NCI-H345 treated with DMSO at 0.1 percent for 48 hours (cell line): ENCODE results near the gene ADAMTS2.

Experiments
- DNase-seq: peaks from one replicate; lab custom pipeline; 2025; ENCODE audit not compliant: unreplicated experiment; lab: John Stamatoyannopoulos, UW

The ADAMTS2 gene

DNA sequence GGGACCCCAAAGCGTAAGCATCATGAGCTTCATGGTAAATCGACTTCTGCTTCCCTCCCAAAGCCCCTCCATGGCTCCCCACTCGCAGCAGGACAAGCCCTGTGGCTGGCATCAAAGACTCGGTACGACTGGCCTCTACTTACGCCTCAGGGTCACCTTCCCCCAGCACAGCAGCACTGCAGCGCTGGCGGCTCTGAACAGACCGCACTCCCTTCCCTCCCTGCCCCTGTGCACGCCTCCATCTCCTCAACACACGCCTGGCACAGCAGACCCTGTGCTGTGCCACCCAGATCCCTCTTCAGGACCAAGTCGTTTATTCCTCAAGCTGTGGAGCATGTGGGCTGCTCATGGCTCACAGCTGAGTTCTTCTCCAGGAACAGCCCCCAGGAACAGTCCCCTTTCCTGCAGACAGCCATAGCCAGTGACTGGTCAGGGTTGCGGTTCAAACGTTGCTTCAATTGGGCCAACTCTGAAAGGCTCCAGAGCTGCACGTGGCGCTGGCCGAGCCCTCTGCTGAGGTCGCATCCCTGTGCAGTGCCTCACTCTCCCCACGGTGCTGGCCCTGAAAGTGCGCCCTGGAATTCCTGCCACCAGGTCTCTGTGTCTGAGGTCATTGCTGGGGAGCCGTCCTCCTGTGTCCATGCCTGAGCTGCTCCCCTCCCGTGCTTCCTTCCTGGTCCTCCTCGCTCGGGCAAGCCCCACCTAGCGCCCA is 197.1 kb downstream of the ADAMTS2 start:
- DNase-seq = no peak

DNA sequence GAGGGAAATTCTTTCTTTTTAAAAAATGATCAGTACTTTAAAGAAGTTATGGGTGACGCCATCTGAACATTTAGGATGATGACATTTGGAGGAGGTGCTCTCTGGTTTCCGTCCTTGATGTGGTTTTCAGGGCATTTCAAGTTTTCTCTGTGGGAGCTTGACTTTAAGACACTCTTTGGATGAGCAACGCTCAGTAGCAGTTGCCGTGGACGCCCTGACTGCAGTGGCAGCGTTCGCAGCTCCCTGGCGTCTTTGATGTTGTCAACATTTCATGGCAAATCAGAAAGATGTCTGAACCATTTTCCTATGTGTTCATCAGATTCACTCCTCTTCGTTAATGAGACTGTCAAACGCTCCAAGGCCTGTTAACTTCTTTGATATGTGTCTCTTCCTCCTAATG is 199.0 kb downstream of the ADAMTS2 start:
- DNase-seq = no peak

DNA sequence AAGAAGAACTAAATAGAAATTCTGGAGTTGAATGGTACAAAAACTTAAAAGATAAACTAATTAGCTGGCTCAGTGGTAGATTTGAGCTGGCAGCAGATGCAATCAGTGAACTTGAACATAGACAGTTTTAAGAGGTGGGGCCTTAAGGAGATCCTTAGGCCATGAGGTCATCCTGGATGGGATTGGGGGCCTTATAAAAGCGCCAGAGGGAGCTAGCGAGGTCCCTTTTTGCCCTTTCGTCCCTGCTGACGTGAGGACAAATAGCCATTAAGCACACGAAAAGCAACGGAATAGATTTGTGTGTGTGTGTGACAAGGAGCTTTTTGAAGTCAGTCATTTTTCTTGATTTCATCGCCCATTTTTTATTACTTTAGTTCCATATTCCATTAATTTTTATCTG is 201.8 kb downstream of the ADAMTS2 start:
- DNase-seq = no peak

DNA sequence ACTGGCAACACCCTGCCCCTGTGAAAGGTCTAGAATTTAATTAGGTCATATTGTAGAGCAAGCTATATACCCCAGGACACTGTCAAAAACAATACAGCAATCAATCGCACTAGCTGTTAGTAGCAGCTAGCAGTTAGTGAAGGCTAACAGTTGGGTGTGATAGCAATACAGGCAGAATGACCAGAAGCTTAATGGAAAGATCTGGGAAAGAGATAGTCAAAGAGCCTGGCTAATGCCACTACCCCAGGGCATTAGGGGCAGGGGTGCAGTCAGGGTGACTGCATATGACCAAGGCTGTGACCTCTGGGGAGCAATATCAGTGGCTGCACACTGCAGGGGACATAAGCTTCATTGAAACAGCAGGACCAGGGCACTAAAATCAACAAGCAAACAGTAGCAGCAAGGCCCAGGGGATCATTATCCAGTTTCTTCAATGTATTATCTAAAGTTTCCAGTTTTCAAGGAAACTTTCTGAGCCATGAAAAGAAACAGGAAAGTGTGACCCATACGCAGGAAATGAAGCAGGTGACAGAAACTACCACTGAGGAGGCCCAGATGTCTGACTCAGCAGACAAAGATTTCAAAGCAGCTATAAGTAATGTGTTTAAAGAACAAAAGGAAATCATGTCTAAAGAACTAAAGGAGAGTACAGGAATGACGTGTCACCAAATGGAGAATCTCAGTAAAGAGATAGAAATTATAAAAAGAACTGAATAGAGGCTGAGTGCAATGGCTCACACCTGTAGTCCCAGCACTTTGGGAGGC is 202.6 kb downstream of the ADAMTS2 start:
- no peak for DNase-seq

DNA sequence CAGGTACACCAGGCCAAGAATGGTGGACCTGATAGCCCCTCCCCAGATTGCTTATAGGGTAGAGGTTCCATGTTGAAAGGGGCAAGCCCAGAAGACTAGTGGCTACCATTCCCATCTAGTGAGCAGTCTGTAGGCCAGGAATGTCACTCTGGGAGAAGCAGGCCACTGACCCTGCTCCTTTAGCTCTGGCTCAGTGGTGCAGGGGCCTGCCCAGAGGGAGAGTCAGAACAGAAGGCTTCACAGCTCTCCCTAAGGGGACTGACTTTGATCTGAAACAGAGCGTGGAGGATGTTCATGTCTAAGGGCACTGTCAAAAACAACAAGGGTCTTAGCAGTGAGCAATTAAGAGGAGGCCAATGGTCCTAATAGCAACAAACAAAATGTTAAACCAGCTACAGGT is 203.4 kb downstream of the ADAMTS2 start:
- DNase-seq = no peak

DNA sequence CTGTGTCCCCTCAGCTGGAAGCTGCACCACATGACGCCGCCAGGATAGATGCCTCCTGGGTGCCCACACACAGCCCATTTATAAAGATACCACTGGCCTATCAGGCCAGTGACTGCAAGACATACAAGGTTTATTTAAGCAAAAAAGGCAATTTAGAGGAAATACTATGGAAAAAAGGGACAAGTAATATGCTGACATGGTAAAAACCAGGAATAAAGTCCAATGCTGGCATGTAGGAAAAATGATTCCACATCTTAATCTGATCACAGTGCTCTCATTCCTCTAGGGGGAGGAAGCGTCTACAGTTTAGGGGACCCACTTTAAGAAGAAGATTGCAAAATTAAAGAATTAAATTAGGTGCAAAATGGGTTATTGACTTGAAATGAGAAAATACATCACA is 205.0 kb downstream of the ADAMTS2 start:
- no peak for DNase-seq

DNA sequence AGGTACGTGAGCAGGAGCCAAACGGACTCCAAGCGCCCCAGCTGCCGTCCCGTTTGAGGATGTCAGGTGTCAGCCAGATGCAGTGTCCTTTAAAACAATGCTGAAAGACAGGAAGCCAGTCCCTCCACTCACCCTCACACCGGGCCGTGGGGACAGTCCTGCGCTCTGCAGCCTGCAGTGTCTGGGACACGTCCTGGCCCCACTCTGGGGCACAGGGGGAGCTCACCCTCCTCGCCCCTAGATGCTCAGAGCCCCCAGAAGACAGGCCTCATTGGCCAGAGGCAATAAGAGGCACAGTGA is 205.4 kb downstream of the ADAMTS2 start:
- DNase-seq = no peak

DNA sequence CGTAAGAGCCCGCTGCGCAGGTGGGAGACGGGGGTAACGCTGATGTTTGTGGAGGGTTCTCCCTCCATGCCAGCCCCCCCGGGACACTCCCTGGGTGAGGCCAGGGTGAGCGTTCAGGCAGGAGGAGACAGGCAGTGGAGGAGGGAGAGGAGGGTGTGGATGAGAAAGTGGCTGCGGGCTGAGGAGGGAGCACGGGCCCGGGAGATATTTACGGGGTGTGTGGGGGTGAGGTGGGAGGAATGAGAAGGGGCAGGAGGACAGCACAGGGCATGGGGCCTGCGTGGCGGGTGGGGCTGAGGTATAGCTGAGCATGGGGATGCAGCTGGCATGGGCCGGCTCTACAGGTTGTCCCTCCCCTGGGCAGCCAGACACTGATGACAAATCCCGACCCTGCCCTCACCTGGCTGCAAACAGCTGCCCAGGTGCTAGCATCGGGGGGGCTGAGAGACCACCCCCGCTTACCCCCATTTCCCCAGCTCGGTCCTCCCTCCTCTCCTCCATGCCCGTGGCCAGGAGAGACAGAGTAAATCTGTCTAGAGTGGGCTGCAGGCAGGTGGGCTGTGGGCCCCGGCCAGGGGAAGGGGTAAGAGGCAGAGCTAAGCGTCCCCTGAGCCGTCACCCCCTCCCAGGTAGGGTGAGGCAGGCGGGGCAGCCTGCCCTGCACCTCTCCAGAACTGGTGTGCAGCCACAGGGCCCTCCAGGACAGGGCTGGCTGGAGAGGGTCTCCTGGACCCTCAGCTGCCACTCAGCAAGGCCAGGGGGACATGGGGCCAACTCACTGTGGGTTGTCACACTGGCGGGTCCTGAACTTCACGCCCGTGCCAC is 205.9 kb downstream of the ADAMTS2 start:
- no peak for DNase-seq

DNA sequence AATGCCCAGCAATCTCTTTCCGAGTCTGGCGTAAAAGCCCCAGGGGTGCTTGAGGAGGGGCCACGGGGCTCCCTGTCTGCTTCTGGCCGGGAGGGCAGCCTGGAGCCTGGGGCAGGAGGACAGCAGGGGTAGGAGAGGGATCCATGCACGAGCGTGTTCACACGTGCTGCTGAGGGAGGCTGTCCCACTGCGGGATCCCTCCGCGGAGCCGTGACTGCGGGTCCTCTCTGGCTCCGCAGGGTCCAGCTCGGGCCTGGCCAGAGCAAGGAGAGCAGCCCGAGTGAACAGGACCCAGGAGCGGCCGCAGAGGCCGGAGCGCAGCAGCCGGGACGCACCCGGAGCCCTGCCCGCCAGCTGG is 206.7 kb downstream of the ADAMTS2 start:
- no peak for DNase-seq

DNA sequence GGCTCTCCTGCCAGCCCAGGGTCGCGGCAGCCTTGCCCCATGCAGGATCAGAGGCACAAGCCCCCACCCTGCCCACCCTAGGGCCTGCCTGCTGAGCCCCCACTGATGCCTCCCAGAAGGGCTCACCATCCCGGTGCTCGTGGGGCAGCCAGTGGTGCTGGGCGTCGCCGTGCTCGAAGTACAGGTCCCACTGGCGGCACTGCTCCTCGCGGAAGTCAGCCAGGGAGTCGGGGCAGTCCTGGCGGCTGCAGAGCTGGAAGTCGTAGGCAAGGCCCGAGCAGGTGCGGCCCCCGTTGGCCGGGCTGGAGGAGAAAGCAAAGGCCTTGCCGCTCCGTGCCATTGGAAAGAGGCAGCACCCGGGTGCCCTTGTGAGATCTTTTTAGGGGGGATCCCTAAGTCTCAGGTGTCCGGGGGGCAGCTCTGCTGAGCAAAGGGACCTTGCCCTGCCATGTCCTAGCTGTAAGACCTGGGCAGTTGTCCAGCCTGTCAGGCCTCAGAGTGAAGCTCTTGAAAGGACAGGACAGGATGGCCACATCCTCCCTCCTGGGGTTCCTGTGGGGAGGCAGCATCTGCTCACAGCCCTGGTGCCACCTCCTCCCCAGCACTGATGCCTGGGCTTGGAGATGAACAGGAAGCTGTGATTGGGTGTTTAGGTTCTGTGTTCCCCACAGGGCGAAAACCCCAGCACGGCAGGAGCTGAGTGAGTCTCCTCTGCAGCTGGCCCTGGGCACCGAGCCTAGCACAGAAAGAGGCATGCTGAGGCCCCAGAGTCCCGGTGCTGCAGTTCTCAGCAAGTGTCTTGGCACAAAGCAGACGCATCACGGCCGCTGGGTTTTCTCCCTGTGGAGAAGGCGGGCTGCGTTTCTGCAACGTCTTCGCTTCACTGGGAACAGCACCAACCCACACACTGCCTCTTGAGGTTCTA is 207.4 kb downstream of the ADAMTS2 start:
- DNase-seq = no peak

DNA sequence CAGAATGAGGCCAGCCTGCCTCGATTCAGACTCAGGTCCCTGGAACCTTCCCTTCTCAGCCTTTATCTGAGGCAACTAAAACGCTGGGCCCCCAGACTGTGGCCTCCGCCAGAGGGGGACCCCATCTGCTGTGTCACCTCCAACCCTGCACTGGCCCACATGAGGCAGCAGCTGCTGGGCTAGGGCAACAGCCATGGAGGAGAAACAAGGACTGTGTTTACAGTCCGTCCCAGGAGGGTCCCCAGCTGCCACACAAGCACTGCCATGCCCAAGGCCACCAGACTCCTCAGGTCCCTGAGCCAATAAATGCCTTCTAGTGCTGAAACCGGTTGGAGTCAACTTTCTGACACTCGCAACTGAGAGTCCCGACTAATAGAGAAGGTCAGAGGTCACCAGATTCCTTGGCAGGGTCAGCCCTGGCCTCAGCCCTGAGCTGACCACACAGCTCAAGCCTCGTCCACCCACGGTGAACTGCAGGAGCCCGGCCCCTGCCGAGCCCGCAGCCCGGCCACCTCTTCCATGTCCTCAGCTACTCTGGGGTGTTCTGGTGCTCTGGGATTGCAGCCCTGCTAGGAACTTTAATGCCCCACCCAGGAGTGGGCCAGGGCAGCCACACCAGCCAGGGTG is 208.1 kb downstream of the ADAMTS2 start:
- DNase-seq = no peak

DNA sequence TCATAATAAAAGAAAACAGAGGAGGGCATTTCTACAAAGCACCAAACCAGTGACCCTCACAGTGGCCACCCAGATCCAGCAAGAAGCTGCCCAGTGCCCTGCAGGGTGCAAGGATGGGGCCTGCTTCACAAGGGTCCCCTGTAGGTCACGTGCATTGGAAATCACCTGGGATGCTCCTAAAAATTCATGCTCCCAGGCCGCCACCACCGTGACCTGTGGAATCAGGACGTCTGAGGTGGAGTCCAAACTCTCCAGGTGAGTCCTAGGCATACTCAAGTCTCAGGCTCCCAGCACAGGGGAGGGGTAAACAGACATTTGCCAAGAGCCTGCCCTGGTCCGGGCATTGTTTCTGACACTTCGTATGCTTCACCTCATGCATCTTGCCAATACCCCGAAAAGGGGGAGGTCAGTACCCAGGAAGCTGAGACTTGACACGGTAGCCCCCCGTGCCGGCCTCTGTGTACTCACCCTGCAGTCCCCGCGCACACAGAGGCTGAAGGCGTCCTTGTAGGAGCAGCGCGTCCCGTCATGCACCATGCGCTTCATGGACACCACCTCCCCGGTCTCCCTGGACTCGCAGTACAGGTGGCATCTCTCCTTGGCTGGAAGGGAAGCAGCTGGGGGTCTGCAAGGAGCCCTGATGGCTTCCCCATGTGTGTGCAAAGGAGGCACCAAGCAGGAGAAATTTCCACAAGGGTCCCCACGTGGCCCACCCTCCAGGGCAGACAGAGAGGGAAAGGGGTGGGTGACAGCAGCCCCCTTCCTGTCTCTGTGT is 209.6 kb downstream of the ADAMTS2 start:
- no peak for DNase-seq

DNA sequence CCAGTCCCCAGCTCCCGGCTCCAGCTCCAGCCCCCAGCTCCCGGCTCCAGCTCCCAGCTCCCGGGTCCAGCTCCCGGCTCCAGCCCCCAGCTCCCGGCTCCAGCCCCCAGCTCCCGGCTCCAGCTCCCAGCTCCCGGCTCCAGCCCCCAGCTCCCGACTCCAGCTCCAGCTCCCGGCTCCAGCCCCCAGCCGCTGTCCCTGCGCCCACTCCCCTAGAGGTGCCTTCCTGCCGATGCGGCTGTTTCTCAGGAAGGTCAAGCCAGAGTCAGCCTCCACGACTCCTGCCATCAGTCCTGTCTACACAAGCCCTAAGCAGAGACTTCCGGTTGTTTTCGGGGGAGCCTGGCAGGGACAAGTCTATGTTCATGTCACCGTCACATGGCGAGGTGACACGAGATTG is 210.3 kb downstream of the ADAMTS2 start:
- DNase-seq = no peak

DNA sequence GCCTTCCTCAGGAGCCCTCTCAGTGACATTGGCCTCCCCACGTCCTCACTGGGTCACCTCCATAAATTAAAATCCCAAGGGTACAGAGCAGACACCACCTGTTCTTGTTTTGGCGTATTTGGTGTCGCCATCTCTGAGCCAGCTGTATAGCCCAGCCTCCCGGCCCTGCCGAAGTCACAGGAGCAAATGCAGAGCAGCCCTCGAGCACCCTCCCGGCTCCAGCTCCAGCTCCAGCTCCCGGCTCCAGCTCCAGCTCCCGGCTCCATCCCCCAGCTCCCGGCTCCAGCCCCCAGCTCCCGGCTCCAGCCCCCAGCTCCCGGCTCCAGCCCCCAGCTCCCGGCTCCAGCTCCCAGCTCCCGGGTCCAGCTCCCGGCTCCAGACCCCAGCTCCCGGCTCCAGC is 210.8 kb downstream of the ADAMTS2 start:
- no peak for DNase-seq

DNA sequence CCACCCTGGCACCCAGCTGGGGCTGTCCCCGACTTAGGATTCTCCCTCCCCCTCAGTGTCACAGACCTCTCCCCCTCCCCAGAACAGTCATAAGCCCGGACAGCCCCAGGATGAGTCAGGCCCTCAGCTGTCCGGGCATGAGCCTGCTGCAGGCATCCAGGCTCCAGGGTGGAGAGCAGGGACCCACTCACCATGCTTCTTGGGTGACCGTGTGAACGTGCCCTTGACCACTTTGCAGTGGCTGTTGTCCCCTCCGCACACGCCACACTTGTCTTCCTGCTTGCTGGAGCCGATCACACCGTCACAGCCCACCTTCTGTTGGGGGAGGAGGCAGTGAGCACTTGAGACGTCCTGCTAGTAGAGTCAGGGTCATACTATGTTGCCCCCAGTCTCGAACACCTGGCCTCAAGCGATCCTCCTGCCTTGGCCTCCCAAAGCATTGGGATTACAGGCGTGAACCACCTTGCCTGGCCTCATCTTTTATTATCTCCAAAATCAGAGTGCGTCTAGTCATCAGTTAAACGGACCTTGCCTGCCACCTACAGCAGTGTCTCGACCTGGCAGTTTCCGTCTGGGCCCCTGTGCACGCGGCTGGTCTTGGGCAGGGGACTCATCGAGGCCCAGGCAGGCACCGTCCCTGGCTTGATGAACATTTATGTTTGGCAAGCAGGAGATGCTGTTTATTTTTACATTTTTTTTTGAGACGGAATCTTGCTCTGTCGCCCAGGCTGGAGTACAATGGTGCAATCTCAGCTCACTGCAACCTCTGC is 212.5 kb downstream of the ADAMTS2 start:
- DNase-seq = no peak

DNA sequence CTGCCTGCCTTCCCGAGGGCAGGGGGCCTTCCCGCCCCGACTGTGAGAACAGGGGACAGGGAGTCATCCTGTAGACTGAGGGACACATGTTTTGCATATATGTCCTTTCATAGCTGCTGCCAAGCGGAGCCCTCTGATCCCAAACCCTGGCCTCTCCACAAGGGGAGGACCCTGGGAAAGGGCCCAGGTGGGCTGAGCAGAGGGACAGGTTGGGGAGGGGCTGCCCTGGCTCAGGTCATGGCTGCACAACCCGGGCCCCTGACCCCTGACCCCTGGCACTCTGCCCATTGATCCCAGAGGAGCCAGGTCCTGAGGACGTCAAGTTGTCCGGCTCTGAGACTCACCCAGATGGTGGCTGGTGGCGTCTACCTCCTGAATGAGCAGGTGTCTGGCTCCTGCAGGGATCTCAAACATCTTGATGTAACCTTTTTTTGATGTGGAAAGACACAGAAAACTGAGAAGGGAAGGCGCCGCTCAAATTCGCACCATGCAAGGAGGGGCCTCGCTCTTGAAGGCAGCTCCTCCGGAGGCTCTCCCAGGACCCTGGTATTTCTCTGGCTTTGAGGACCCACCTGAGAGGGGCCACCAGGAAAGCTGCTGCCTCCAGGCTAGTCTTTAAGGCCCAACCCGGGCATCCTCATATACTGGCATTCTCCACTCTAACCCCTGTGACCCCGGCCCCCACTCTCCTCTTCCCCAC is 213.2 kb downstream of the ADAMTS2 start:
- DNase-seq = no peak

DNA sequence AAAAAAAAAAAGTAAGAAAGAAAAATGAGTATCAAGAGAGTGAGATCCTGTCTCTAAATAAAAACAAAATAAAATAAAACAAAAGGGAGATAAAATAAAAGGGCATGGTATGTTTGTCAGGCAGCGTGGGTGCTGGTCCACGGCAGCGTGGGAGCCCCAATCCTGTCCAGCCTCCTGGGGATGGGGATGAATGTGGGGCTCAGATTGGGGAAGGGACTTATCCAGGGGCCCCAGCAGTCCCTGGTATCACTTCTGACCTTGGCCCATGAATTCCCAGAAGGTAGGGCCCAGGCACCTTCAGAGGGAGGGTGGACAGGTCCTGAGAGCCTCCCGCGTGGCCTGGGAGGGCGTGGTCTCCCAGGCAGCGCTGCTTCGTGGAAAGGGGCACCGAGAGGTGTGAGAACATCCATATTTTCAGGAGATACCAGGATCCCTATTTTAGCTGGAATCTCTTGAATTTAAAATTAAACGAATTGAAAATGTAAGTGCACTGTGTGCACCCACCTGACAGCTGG is 213.9 kb downstream of the ADAMTS2 start:
- no peak for DNase-seq

DNA sequence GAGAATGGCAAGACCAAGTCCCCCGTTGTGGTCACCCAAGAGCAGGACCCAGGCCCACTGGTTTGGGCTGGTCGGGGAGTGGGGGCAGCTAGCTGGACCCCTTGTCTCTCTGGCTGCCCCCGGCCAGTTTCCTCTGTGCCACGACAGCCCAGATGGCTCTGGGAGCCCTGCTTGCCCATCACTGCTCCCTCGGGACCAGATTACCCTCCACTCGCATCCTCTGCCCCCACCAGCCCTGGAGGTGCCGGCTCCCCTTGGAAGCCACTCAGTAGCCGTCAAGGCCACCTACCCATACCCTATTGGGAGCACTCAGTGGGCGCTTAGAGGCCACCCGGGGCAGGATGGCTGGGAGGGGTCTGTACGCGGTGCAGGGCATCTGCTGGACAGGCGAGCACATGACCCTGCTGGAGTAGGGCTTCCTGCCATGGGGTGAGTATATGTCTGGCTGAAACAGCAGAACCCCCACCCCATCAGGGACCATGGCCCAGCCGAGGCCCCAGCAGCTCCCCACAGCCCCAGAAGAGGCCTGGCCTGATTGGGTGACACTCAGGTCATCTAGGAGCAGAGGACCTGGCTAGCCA is 215.1 kb downstream of the ADAMTS2 start:
- DNase-seq = no peak
